Naive thymus-derived CD4-positive, alpha-beta T cell (primary cell): Measurements from ENCODE around the gene PIGT. TPM values are rescaled to one million over a fixed set of nuclear protein-coding genes. Genes with fewer than 3 reads are reported as not detected.

Experiments used
- ATAC-seq: fragments of 150-1000 bp; cut with Tn5 transposase; 2 replicates; pipeline ENCODE4 v1.10.0; 2021; ENCODE audit warnings: mild to moderate bottlenecking, moderate library complexity
- CTCF ChIA-PET: fragments of 350-600 bp; sonication (Branson Sonifier 250); formaldehyde crosslinking; loops from one replicate; lab custom pipeline; 2021; ENCODE audit warnings: antibody characterized with exemption; lab: Charles Lee
- POLR2A ChIA-PET: fragments of 350-600 bp; sonication (Branson Sonifier 250); formaldehyde crosslinking; loops from one replicate; lab custom pipeline; 2021; ENCODE audit warnings: antibody characterized with exemption, inconsistent platforms; lab: Charles Lee
- DNase-seq, 9 donors: peaks; one replicate each; pipeline versions ENCODE4 v3.0.0 to v3.0.0-alpha.2; 2020 to 2022; ENCODE audit warnings: mixed read lengths in 1 of 9
- H3K27ac ChIP-seq: one replicate; pipeline ENCODE4 v1.7.0; 2013; ENCODE audit warnings: mild to moderate bottlenecking, low read depth, low read length, moderate library complexity
- H3K27me3 ChIP-seq, 2 donors: one replicate each; pipeline ENCODE4 v1.7.0; 2013; ENCODE audit warnings: low read length in 2 of 2, mild to moderate bottlenecking in 2 of 2, moderate library complexity in 2 of 2; ENCODE audit not compliant: control insufficient read depth in 2 of 2, insufficient read depth in 2 of 2
- H3K36me3 ChIP-seq, 3 experiments: 1 replicate in 2 of 3; 2 replicates in 1 of 3; pipeline ENCODE4 v1.7.0; 2013; ENCODE audit warnings: low read length in 3 of 3, mild to moderate bottlenecking in 3 of 3, moderate library complexity in 1 of 3; ENCODE audit not compliant: insufficient read depth in 3 of 3, control insufficient read depth in 2 of 3
- H3K4me1 ChIP-seq, 2 donors: one replicate each; pipeline ENCODE4 v1.7.0; 2013; ENCODE audit warnings: low read length in 2 of 2, mild to moderate bottlenecking in 2 of 2, moderate library complexity in 1 of 2; ENCODE audit not compliant: control insufficient read depth in 2 of 2, insufficient read depth in 2 of 2
- H3K4me3 ChIP-seq: 2 replicates; pipeline ENCODE4 v1.7.0; 2013; ENCODE audit warnings: mild to moderate bottlenecking, low read length
- H3K9me3 ChIP-seq, 3 experiments: 1 replicate in 2 of 3; 2 replicates in 1 of 3; pipeline ENCODE4 v1.7.0; 2013; ENCODE audit warnings: low read length in 3 of 3; ENCODE audit not compliant: control insufficient read depth in 2 of 3
- H3K27ac Mint-ChIP-seq, 9 donors: one replicate each; pipeline ENCODE4 v1.8.0; 2020 to 2022; ENCODE audit warnings: mixed read lengths in 9 of 9, mild to moderate bottlenecking in 8 of 9, moderate library complexity in 5 of 9, inconsistent platforms in 2 of 9
- H3K27me3 Mint-ChIP-seq, 5 donors: one replicate each; pipeline ENCODE4 v1.8.0; 2021 to 2022; ENCODE audit warnings: mixed read lengths in 5 of 5, mild to moderate bottlenecking in 1 of 5
- H3K36me3 Mint-ChIP-seq, 5 donors: one replicate each; pipeline ENCODE4 v1.8.0; 2020 to 2022; ENCODE audit warnings: mixed read lengths in 5 of 5, mild to moderate bottlenecking in 3 of 5, inconsistent platforms in 1 of 5
- H3K4me1 Mint-ChIP-seq, 7 donors: one replicate each; pipeline ENCODE4 v1.8.0; 2020 to 2022; ENCODE audit warnings: mixed read lengths in 7 of 7, mild to moderate bottlenecking in 3 of 7, inconsistent platforms in 1 of 7
- H3K4me3 Mint-ChIP-seq, 10 donors: one replicate each; pipeline ENCODE4 v1.8.0; 2020 to 2022; ENCODE audit warnings: mild to moderate bottlenecking in 10 of 10, mixed read lengths in 10 of 10, moderate library complexity in 6 of 10, inconsistent platforms in 2 of 10
- H3K9me3 Mint-ChIP-seq, 11 donors: one replicate each; pipeline ENCODE4 v1.8.0; 2020 to 2022; ENCODE audit warnings: mixed read lengths in 11 of 11, mild to moderate bottlenecking in 4 of 11, inconsistent platforms in 1 of 11, moderate library complexity in 1 of 11
- intact Hi-C, 2 donors: fragments of 100-400 bp; cut with micrococcal nuclease; formaldehyde crosslinking; loops; one replicate each; pipeline ENCODE4 v1.15.1; 2023
- polyA plus RNA-seq, 2 donors: library from polyadenylated mRNA; unstranded; fragments of 300-500 nt; fragmentation: Illumina TruSeq; gene quantifications; one replicate each; pipeline ENCODE4 v1.2.3, GENCODE V29; 2021
- total RNA-seq, 6 experiments: library from RNA in 5 of 6; stranded (reverse) in 5 of 6; gene quantifications; 1 replicate in 5 of 6; 2 replicates in 1 of 6; pipeline ENCODE4 v1.2.3 and lab custom pipeline; 2021 to 2026

PIGT gene
- total and polyA plus RNA-seq, 7 experiments from 2014 or later = 78.7 to 140 (median 85.0) TPM

DNA sequence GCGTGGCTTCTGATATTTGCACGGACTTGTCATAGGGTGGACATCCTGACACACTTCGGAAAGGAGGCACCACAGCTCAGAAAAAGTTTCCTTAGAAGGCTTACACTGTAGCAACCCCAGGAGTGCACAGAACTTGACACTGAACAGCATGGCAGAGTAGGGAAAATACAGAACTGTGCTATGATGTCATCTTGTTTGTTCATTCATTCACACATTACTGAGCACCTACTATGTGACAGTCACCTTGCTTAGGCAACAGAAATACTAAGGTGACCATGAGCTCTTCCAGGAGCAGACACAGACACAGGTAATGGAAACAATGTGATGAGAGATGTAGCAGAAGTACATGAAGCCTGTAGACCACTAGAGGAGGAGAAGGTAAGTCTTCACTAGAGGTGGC is 2.5 kb upstream of the PIGT start:
- peaks cover 12 to 21% of the 10 kb centered on the region in 2 donors for H3K4me1 ChIP-seq
- ChIA-PET POLR2A (interaction anchor here (0.6 to 2.1 kb wide), 9 partner anchors 9 to 407 kb away, joined by 3 to 10 read pairs (median 4); partner anchors contain the start of gene SYS1), CTCF (interaction anchor here (2.5 kb wide), 1 partner anchor 41 kb away, joined by 18 read pairs; no protein-coding TSS in a partner anchor)
- Mint-ChIP-seq H3K4me3 (no peak overlapping the region), H3K9me3 (no peaks in the 10 kb centered on the region), H3K36me3 (peaks cover 0 to 13% (median 8%) of the 10 kb centered on the region in 5 donors), H3K4me1 (peaks cover 17 to 48% (median 36%) of the 10 kb centered on the region in 7 donors), H3K27me3 (no peaks in the 10 kb centered on the region), H3K27ac (peak overlapping the region in 1 of 9 donors; percentile 97)
- DNase-seq (no peak), ATAC-seq (no peak)
- H3K9me3 ChIP-seq = no peaks in the 10 kb centered on the region
- intact Hi-C loops = loop anchor here in 1 of 2 donors (10.0 kb wide), 1 partner anchor 441 kb away; the partner anchor contains the start of genes ACOT8 and ZSWIM3
- H3K4me3 ChIP-seq = no peak overlapping the region
- H3K27ac ChIP-seq = no peak overlapping the region
- H3K27me3 ChIP-seq = no peaks in the 10 kb centered on the region
- peaks cover 0 to 22% (median 0%) of the 10 kb centered on the region in 3 experiments for H3K36me3 ChIP-seq

DNA sequence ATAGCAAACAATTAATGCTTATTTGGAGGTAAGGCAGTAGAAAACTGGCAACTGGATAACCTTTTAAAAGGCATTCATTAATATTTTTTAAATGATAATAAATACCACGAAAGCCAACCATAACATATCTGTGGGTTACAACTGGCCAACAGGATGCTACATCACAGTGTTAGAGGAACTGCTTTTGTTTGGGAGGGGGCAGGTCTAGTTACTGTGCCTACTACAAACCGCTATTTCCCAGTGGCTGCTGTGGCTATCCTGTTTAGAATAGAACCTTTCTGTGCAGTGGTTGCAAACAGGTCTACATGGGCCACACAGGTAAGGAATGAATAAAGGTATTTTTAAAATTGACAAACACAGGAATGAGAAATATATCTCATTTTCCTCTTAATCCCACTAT is 976 bp downstream of the PIGT start:
- Histone ChIP-seq H3K9me3 (no peaks in the 10 kb centered on the region), H3K4me3 (peak overlapping the region; percentile 98), H3K4me1 (peaks cover 12 to 21% of the 10 kb centered on the region in 2 donors), H3K27ac (peak overlapping the region; percentile 95), H3K27me3 (no peaks in the 10 kb centered on the region), H3K36me3 (peaks cover 13 to 40% (median 17%) of the 10 kb centered on the region in 3 experiments)
- H3K36me3 Mint-ChIP-seq = peaks cover 7 to 22% (median 17%) of the 10 kb centered on the region in 5 donors
- intact Hi-C loops = loop anchor here (1.0 to 10.0 kb wide), 9 partner anchors 11 to 1960 kb away; partner anchors contain the start of genes SYS1 (in 2 of the 2), ACOT8 (in 1 of the 2), ADA (in 1 of the 2) and SRSF6 (in 1 of the 2)
- no peak for ATAC-seq
- ChIA-PET CTCF (interaction anchor here (2.5 to 5.0 kb wide), 3 partner anchors 20 to 55 kb away, joined by 11 to 21 read pairs (median 17); partner anchors contain the start of gene SYS1), POLR2A (interaction anchor here (0.7 to 5.8 kb wide), 7 partner anchors 11 to 54 kb away, joined by 3 to 67 read pairs (median 14); partner anchors contain the start of genes DBNDD2 and SYS1)
- H3K4me3 Mint-ChIP-seq = peak overlapping the region; percentile 91 to 97 (median 94)
- no peaks in the 10 kb centered on the region for H3K27me3 Mint-ChIP-seq
- peak overlapping the region; percentile 94 to 99 (median 97) for H3K27ac Mint-ChIP-seq
- H3K9me3 Mint-ChIP-seq = no peaks in the 10 kb centered on the region
- DNase-seq = no peak
- peaks cover 17 to 50% (median 32%) of the 10 kb centered on the region in 7 donors for H3K4me1 Mint-ChIP-seq

DNA sequence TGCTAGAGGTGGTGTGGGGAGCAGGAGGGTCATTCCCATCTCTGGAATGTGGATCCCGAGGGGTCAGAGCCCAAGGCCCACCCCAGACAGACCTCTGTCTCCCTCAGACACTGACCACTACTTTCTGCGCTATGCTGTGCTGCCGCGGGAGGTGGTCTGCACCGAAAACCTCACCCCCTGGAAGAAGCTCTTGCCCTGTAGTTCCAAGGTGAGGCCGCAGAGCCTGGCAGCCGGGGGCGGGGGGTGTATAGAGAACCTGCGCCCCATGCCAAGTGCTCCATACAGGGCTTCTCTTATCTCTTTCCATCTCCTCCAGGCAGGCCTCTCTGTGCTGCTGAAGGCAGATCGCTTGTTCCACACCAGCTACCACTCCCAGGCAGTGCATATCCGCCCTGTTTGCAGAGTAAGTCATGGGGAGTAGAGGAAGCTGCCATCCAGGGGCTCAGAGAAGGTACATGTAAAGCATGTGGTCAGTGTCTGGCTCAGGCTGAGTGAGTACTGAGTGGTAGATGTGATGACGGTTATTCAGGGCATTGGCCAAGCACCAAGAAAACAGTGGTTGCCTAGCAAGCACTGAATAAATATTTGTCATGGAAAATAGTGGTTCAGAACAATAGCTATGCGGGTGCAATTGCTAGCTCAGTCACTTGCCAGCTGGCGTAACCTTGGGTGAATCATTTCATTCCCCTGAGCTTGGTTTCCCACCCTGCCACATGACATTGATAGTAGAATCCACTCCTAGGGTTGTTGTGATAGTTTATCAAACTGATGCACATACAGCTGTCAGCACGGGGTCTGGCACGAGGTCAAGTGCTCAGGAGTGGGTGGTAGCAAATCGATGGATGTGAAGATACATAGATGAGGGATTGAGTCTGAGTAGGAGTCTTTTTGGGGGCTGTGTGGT is 3.5 kb downstream of the PIGT start:
- intact Hi-C loops = loop anchor here (5.0 to 10.0 kb wide), 3 partner anchors 435 to 1962 kb away; partner anchors contain the start of genes ACOT8 (in 1 of the 2), ADA (in 1 of the 2), SRSF6 (in 1 of the 2) and ZSWIM3 (in 1 of the 2)
- POLR2A ChIA-PET = interaction anchor here (1.0 to 5.8 kb wide), 5 partner anchors 13 to 56 kb away, joined by 3 to 67 read pairs (median 3); partner anchors contain the start of gene SYS1
- peaks cover 7 to 30% (median 19%) of the 10 kb centered on the region in 5 donors for H3K36me3 Mint-ChIP-seq
- Histone ChIP-seq H3K9me3 (no peaks in the 10 kb centered on the region), H3K27ac (no peak overlapping the region), H3K36me3 (peaks cover 19 to 62% (median 26%) of the 10 kb centered on the region in 3 experiments), H3K4me3 (no peak overlapping the region), H3K27me3 (no peaks in the 10 kb centered on the region), H3K4me1 (peaks cover 12 to 21% of the 10 kb centered on the region in 2 donors)
- ATAC-seq = no peak
- H3K27me3 Mint-ChIP-seq = no peaks in the 10 kb centered on the region
- H3K4me3 Mint-ChIP-seq = peak overlapping the region in 1 of 10 donors; percentile 7
- H3K9me3 Mint-ChIP-seq = no peaks in the 10 kb centered on the region
- peaks cover 17 to 44% (median 32%) of the 10 kb centered on the region in 7 donors for H3K4me1 Mint-ChIP-seq
- DNase-seq = no peak
- H3K27ac Mint-ChIP-seq = peak overlapping the region in 3 of 9 donors; percentile 25 to 64 (median 52)
- CTCF ChIA-PET = interaction anchor here (0.7 to 5.0 kb wide), 3 partner anchors 17 to 48 kb away, joined by 3 to 21 read pairs (median 8); no protein-coding TSS in a partner anchor

DNA sequence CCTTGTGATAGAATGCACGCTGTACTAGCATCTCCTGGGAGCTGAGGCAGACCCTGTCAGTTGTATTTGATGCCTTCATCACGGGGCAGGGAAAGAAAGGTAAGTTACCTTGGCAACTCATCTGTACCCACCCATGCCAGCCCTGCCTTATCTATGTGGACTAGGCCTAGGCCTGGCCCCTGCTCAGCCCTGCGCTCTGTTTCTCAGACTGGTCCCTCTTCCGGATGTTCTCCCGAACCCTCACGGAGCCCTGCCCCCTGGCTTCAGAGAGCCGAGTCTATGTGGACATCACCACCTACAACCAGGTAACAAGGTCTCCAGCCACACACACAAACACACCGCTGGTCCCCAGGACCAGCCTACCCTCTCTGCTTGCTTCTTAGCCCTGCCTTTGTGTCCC is 4.2 kb downstream of the PIGT start:
- ChIA-PET POLR2A (interaction anchor here (1.0 to 5.8 kb wide), 5 partner anchors 13 to 57 kb away, joined by 3 to 67 read pairs (median 5); partner anchors contain the start of gene SYS1), CTCF (interaction anchor here (0.7 to 2.2 kb wide), 2 partner anchors 47 to 49 kb away, joined by 3 to 8 read pairs; no protein-coding TSS in a partner anchor)
- no peaks in the 10 kb centered on the region for H3K27me3 ChIP-seq
- H3K9me3 ChIP-seq = no peaks in the 10 kb centered on the region
- DNase-seq (no peak), ATAC-seq (no peak)
- peaks cover 7 to 33% (median 20%) of the 10 kb centered on the region in 5 donors for H3K36me3 Mint-ChIP-seq
- no peaks in the 10 kb centered on the region for H3K27me3 Mint-ChIP-seq
- H3K4me1 ChIP-seq = peaks cover 12 to 20% of the 10 kb centered on the region in 2 donors
- H3K4me3 Mint-ChIP-seq = peak overlapping the region in 1 of 10 donors; percentile 23
- H3K27ac ChIP-seq = no peak overlapping the region
- H3K4me1 Mint-ChIP-seq = peaks cover 14 to 39% (median 29%) of the 10 kb centered on the region in 7 donors
- intact Hi-C loops = no loop called here
- peaks cover 23 to 69% (median 26%) of the 10 kb centered on the region in 3 experiments for H3K36me3 ChIP-seq
- no peaks in the 10 kb centered on the region for H3K9me3 Mint-ChIP-seq
- no peak overlapping the region for H3K4me3 ChIP-seq
- peak overlapping the region in 4 of 9 donors; percentile 32 to 76 (median 56) for H3K27ac Mint-ChIP-seq

DNA sequence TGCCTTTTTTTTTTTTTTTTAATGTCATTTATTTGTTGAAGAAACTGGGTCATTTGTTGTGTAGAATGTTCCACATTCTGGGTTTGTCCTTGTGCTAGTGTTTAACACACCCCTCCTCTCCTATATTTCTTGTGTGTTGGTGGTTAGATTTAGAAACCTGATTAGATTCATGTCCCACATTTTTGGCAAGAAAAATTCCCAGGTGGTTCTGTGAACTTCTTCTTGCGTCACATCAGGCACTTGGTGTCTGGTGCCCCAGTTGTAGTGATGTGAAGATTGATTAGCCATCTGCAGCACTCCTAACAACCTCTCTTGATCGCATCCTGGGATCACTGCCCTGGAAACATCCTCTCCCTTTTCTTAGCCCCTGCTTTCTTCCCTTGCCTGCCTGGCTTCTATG is 7.8 kb downstream of the PIGT start:
- H3K9me3 Mint-ChIP-seq = no peaks in the 10 kb centered on the region
- POLR2A ChIA-PET = interaction anchor here (0.9 kb wide), 1 partner anchor 61 kb away, joined by 4 read pairs; the partner anchor contains the start of gene SYS1
- intact Hi-C loops = no loop called here
- H3K9me3 ChIP-seq = no peaks in the 10 kb centered on the region
- H3K4me1 Mint-ChIP-seq = peaks cover 0 to 4% (median 0%) of the 10 kb centered on the region in 7 donors
- DNase-seq = no peak
- peaks cover 7 to 44% (median 18%) of the 10 kb centered on the region in 5 donors for H3K36me3 Mint-ChIP-seq
- H3K36me3 ChIP-seq = peaks cover 23 to 70% (median 26%) of the 10 kb centered on the region in 3 experiments
- no peaks in the 10 kb centered on the region for H3K27me3 ChIP-seq
- H3K4me3 ChIP-seq = no peak overlapping the region
- H3K27me3 Mint-ChIP-seq = no peaks in the 10 kb centered on the region
- CTCF ChIA-PET = no interaction called here
- H3K4me1 ChIP-seq = no peaks in the 10 kb centered on the region
- no peak for ATAC-seq
- H3K27ac Mint-ChIP-seq = peak overlapping the region in 2 of 9 donors; percentile 38 to 83
- no peak overlapping the region for H3K4me3 Mint-ChIP-seq
- no peak overlapping the region for H3K27ac ChIP-seq

DNA sequence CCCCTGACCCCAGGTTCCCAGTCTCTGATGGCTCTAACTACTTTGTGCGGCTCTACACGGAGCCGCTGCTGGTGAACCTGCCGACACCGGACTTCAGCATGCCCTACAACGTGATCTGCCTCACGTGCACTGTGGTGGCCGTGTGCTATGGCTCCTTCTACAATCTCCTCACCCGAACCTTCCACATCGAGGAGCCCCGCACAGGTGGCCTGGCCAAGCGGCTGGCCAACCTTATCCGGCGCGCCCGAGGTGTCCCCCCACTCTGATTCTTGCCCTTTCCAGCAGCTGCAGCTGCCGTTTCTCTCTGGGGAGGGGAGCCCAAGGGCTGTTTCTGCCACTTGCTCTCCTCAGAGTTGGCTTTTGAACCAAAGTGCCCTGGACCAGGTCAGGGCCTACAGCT is 9.6 kb downstream of the PIGT start:
- H3K4me3 ChIP-seq = no peak overlapping the region
- ATAC-seq (no peak), DNase-seq (no peak)
- Mint-ChIP-seq H3K4me1 (no peaks in the 10 kb centered on the region), H3K27ac (no peak overlapping the region), H3K27me3 (no peaks in the 10 kb centered on the region), H3K4me3 (no peak overlapping the region), H3K9me3 (no peaks in the 10 kb centered on the region), H3K36me3 (peaks cover 3 to 36% (median 14%) of the 10 kb centered on the region in 5 donors)
- ChIA-PET POLR2A (no interaction called here), CTCF (no interaction called here)
- H3K27ac ChIP-seq = no peak overlapping the region
- intact Hi-C loops = no loop called here
- no peaks in the 10 kb centered on the region for H3K9me3 ChIP-seq
- peaks cover 14 to 54% (median 18%) of the 10 kb centered on the region in 3 experiments for H3K36me3 ChIP-seq
- no peaks in the 10 kb centered on the region for H3K27me3 ChIP-seq
- H3K4me1 ChIP-seq = no peaks in the 10 kb centered on the region
